GM18520 (cell line): ENCODE results near the gene AMFR.

Experiments used
- ATAC-seq: cut with Tn5 transposase; IDR thresholded peaks from one replicate; pipeline ENCODE4 v1.9.1; 2021; ENCODE audit not compliant: unreplicated experiment

The AMFR gene

GRCh38 chr16:56314244-56314850, 111.0 kb downstream of the AMFR start:
- ATAC-seq: no peak

DNA sequence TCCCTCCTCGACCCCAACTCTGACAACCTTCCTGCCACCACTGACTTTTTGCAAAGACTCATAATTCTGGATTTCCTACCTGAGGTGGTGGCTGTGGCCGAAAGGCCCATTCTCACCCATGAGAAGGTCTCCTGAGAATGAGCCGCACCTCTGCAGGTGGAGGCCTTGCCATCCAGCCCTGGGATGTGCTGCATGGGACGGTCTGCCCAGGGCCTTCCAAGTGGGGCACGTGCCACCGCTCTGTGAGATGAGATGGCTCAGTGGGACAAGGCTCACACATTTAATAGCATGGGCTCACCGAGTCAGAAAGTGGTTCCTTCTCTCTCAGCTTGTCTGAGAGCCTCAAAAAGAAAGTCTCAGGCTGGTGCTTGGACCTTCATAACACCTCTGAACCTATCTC, 112.8 kb downstream of the AMFR start:
- ATAC-seq: no peak

GRCh38 chr16:56312028-56312300, 113.4 kb downstream of the AMFR start:
- no peak for ATAC-seq
